Dermis microvascular lymphatic vessel endothelial cell (primary cell): Measurements from ENCODE around the gene S100A6. TPM values are rescaled to one million over a fixed set of nuclear protein-coding genes. Genes with fewer than 3 reads are reported as not detected.

Experiments
- DNase-seq, 2 donors: peaks; one replicate each; pipeline versions ENCODE4 v3.0.0 to v3.0.0-alpha.2; 2010; ENCODE audit warnings: low read depth in 2 of 2
- total RNA-seq: library from RNA; depleted of rRNA; stranded (reverse); fragments of >200 nt; gene quantifications from 2 replicates; pipeline ENCODE4 v1.2.1, GENCODE V29; 2014

The S100A6 gene
- total RNA-seq, 1 donor from 2014 or later = 1,309 TPM

GRCh38 chr1:153545067-153546055 is 9.6 kb upstream of the S100A6 start, which contains the start of gene S100A4:
TSS of gene S100A4 (minus strand) at chr1:153545806. CDS start at chr1:153544794, 1,012 bp downstream.
- peak; percentile 82 to 92 for DNase-seq

GRCh38 chr1:153544453-153545066 is 8.8 kb upstream of the S100A6 start:
- no peak for DNase-seq

- DNase-seq = no peak
Measured at GRCh38 chr1:153543736-153544135, 7.9 kb upstream of the S100A6 start.

GRCh38 chr1:153542956-153543711 is 7.3 kb upstream of the S100A6 start:
- DNase-seq = no peak

GRCh38 chr1:153541641-153542590 is 6.1 kb upstream of the S100A6 start:
- DNase-seq = no peak

GRCh38 chr1:153540394-153541361 is 4.9 kb upstream of the S100A6 start, which contains the start of gene S100A5:
TSS of gene S100A5 (minus strand) at chr1:153540934. CDS start at chr1:153540191, 743 bp downstream.
- no peak for DNase-seq

GRCh38 chr1:153539395-153540093 is 3.8 kb upstream of the S100A6 start:
- no peak for DNase-seq

- peak in 1 of 2 donors; percentile 16 for DNase-seq
Measured at GRCh38 chr1:153538315-153538821, 2.6 kb upstream of the S100A6 start.

- DNase-seq = no peak
Measured at GRCh38 chr1:153537376-153537730, 1.6 kb upstream of the S100A6 start.

GRCh38 chr1:153536671-153537375 is 1.0 kb upstream of the S100A6 start:
- no peak for DNase-seq

GRCh38 chr1:153536012-153536670 is 350 bp upstream of the S100A6 start:
- DNase-seq = peak; percentile 52 to 80

GRCh38 chr1:153534925-153535241 is 908 bp downstream of the S100A6 start:
- DNase-seq = no peak

- DNase-seq = peak in 1 of 2 donors; percentile 41
Measured at GRCh38 chr1:153534226-153534924, 1.4 kb downstream of the S100A6 start.

- DNase-seq = peak; percentile 56 to 96
Measured at GRCh38 chr1:153533689-153534201, 2.0 kb downstream of the S100A6 start.

- peak in 1 of 2 donors; percentile 84 for DNase-seq
Measured at GRCh38 chr1:153532769-153533599, 2.8 kb downstream of the S100A6 start.

- peak in 1 of 2 donors; percentile 46 for DNase-seq
Measured at GRCh38 chr1:153532181-153532580, 3.6 kb downstream of the S100A6 start.
